SKM-1 treated with dmso at 0.1 percent for 144 hours (cell line): Measurements from ENCODE around the gene TMEM132D.

Source experiments
- DNase-seq: peaks from one replicate; lab custom pipeline; 2025; ENCODE audit not compliant: unreplicated experiment; lab: John Stamatoyannopoulos, UW

Gene TMEM132D

DNA sequence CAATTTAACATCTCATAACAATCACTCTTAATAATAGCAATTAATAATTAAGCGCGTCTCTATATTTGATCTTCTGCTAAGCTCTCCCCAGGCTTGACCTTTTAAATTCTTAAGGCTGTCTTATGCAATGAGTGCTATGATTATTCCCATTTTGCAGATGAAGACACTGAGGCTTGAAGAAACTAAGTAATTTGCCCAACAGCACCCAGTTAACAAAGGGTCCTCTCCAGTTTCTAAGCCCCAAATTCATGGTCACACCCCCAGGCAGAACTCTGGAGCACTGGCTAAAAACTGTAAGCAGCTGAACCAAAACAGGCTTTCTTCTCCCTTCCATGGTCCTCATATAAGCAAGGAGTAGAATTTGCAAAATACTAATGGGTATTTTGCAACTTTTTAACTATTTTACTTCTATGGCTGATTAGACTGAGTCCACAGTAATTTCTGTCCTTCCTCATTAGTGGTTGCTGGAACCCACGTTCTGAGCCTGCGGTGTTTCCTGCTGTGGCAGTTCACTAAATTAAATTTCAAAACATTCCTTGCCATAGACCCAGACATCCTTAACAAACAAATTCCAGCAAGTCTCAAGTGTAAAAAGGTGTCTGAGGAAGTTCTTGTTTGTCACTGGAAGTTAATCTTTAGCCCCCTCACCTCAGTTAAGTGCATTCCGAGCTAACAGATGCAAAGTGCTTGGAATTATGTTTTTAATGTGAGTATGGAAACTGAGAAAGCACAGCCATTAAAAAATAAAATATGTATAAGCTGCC, 76.5 kb downstream of the TMEM132D start:
- no peak for DNase-seq

- no peak for DNase-seq
Measured at GRCh38 chr12:129826273-129826672, 77.6 kb downstream of the TMEM132D start.

- DNase-seq: no peak
Measured at GRCh38 chr12:129825316-129825715, 78.5 kb downstream of the TMEM132D start.

- no peak for DNase-seq
Measured at GRCh38 chr12:129821964-129822363, 81.9 kb downstream of the TMEM132D start.

GRCh38 chr12:129819391-129819790, 84.4 kb downstream of the TMEM132D start:
- DNase-seq: no peak

- DNase-seq: no peak
Measured at GRCh38 chr12:129815846-129816245, 88.0 kb downstream of the TMEM132D start.

DNA sequence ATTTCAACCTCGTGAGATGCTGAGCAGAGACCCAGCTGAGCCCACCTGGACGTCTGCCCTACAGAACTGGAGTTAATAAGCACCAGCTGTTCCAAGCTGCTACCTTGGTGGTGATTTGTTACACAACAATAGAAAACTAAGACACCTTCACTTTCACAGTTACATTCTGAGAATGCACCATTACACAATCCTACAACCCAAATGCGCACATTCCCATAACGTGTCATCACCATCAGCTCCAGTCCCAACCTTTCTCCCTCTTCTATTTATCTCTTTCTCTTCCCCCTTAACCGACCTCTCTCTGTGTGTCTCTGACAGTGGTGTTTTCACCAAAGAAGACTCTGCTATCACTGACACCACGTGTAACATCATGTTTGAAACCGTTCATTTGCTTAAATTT, 91.9 kb downstream of the TMEM132D start:
- DNase-seq: no peak

DNA sequence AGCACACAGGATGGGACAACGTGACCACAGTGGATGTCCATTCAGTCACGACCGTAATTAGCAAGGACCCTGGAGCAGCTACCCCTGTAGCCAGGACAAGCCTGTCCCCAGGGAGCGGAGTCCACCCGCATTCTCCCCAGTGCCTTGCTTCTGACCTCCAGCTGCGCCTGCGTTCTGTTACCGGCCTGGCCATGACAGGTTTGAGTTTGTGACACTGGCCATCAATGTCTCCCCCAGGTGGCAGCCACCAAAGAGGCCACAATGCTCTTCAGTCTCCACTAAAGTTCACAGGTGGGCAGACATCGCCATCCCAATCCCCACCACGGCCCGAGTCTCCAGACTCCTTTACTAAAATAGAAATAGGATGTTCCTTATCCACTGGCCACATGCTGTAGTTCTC, 96.7 kb downstream of the TMEM132D start:
- no peak for DNase-seq

GRCh38 chr12:129791396-129791795, 112.4 kb downstream of the TMEM132D start:
- no peak for DNase-seq

DNA sequence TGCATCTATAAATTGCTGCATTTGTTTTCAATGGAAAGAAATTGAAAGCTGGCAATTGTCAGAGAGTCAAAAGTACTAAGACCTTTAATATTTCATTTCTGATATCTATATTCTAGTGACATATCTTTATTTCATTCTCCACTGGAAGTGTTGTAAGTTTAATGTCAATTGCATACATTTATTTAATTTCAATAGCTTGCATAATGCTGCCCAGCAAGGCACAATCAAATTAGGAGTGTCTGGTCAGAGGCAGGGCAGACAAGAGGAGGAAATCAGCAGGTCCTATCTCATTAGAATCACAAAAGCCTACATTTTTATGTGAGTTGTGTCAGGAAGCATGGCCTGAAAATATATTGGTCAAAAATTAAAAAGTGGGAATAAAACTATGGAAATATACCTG, 112.9 kb downstream of the TMEM132D start:
- no peak for DNase-seq

GRCh38 chr12:129790331-129790730, 113.5 kb downstream of the TMEM132D start:
- DNase-seq: no peak

DNA sequence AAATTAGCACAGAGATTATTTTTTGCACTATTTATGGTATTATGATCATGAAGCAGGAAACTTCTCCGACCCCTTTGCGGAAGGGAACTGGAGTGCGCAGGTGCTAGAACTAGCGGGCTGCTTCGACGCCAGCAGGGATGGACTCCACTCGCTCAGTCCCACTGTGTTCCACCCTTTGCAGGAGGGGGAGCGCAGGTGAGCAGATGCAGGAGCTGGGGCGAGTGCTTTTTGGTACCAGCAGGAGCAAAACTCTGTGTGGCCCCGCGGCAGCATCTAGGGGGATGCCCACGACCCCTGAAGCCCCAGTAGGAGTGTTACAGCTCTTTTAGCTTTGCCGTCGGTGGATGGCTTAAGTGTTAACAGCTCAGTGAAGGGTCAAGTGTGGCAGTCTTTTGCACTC, 113.9 kb downstream of the TMEM132D start:
- no peak for DNase-seq

DNA sequence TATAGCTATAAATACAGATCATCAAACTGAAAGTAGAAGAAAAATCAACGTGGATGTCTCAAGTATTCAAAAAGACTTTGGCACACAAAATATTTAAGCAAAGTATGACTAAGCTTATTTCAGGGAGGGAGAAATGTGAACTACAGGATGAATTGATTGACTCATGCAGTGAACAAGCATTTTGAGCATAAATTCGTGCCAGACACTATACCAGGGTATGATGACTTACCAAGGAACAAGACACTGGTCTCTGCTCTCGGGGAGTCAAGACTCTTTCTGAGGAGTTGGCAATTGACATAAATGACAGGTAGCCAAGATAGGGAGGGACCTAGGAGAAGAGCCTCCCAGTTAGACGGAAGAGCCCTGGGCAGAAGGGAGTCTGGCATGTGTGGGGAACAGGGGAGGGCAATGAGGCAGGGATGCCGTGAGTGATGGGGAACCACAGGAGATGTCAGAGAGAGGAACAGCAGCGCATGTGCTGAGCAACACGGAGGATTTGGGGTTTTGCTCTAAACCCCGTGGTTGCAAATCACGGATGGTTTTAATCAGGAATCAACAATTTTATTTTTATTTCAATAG, 115.2 kb downstream of the TMEM132D start:
- DNase-seq: no peak

GRCh38 chr12:129779989-129780388, 123.8 kb downstream of the TMEM132D start:
- DNase-seq: no peak

DNA sequence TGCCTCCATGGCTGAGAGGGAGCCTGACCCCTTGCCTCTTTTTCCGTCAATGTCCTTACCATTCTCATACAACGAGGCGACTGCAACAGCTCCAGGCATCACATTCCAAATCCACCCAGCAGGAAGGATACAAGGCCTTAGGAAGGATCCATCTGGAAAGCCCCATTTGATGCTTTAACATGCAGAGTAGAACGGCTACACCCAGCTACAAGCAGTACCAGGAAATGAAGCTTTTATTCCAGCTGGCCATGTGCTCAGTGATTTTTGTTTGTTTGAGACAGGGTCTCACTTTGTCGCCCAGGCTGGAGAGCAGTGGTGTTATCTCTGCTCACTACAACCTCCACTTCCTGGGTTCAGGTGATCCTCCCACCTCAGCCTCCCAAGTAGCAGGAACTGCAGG, 124.8 kb downstream of the TMEM132D start:
- DNase-seq: no peak

DNA sequence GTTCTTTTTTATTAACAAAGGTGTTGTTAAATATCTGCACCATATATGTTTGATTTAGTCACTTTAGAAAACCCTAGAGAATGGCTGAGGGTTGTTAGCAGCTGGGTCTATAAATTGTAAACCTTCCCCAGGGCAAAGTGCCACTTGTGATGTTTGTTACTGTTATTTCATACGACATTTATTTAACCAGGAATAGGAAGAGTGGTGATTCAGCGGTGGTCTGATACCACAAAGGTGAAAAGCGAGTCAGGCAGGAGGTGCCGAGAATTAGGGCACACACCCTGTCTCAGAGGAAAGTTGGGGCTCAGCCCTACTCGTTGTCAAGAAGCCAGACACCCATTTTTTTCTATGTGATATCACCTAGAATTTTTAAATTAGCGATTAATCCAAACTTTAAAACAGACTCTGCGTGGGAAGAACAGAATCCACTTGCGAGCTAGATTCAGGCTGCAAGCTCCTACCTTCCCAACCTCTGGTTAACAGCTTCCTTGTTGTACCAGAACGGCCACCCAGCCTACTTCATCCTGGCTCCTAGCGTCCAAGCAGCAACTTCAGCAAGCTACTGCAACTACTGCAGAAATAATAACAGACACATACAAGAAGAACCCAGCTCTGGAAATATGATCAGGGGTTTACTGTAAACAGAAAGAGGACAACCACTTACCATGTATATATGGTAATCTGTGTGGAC, 126.7 kb downstream of the TMEM132D start:
- no peak for DNase-seq

- DNase-seq: no peak
Measured at GRCh38 chr12:129772501-129773493, 131.0 kb downstream of the TMEM132D start.

- no peak for DNase-seq
Measured at GRCh38 chr12:129771238-129771637, 132.6 kb downstream of the TMEM132D start.

GRCh38 chr12:129765719-129766118, 138.1 kb downstream of the TMEM132D start:
- no peak for DNase-seq

DNA sequence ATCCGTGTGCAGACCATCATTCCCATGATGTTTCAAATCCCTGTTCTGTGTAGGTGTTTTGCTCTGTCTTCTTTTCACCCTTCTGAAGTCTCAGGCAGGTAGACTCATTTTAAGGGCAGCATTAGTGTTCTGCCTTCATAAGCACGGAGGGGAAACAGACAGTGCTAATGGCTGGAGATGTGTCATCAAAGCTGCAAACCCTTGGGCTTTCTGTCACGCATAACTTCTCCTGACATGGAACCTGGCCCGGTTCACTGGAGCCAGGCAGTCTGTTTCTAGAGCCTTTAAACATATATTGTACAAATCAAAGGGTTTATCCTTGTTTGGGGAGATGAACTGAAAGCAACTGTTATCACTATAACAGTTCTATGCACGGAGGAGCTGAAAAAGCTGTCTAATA, 141.4 kb downstream of the TMEM132D start:
- DNase-seq: no peak

DNA sequence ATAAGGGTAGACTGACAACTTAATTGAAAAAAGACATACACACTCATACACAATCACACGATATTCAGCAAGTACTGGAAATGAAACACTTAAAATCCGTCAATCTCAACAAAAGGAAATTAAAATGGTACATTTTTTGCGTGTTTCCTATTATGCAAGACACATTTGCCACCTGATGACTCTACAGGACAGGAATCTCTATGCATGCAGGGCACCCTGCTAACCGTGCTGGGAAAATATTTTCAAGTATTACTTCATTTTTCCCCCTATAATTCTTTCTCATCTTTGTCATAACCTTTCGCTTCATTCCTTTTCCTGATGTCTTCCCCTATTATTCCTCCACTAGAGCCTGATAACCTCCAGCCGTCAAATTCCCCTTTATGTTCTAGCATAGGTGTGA, 150.2 kb downstream of the TMEM132D start:
- DNase-seq: no peak
